ENCODE results near the gene WIPF3. TPM values are rescaled to one million over a fixed set of nuclear protein-coding genes. Genes with fewer than 3 reads are reported as not detected.

The WIPF3 gene
- total RNA-seq, 2 experiments from 2014 or later, result not detected

DNA sequence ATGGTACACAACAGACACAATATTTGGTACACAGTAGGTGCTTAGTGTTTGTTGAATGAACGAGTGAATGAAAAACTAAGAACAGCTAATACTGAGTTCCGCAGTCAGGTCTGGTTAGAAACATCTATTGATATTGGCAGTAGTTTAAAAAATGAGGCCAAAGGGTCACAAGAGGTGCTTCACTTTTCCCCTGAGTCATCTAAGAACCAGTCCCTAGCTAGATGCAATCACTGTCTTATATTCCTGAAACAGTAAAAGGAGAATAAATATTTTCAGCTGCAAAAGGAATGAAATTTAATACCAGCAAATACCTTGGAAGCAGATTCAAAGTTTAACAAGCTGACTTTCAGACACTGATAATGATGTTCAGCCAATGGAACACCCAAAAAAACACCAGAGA lies 128.8 kb downstream of the WIPF3 start:
- no peaks in the 10 kb centered on the region for H3K9me3 Mint-ChIP-seq
- H3K4me3 ChIP-seq (ENCODE audit: low read length), result no peak overlapping the region
- no peak overlapping the region for H3K27ac Mint-ChIP-seq
- no peaks in the 10 kb centered on the region for H3K36me3 ChIP-seq (ENCODE audit: insufficient read depth, low read length)
- TF ChIP-seq, protein P1, sequence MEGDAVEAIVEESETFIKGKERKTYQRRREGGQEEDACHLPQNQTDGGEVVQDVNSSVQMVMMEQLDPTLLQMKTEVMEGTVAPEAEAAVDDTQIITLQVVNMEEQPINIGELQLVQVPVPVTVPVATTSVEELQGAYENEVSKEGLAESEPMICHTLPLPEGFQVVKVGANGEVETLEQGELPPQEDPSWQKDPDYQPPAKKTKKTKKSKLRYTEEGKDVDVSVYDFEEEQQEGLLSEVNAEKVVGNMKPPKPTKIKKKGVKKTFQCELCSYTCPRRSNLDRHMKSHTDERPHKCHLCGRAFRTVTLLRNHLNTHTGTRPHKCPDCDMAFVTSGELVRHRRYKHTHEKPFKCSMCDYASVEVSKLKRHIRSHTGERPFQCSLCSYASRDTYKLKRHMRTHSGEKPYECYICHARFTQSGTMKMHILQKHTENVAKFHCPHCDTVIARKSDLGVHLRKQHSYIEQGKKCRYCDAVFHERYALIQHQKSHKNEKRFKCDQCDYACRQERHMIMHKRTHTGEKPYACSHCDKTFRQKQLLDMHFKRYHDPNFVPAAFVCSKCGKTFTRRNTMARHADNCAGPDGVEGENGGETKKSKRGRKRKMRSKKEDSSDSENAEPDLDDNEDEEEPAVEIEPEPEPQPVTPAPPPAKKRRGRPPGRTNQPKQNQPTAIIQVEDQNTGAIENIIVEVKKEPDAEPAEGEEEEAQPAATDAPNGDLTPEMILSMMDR (IDR thresholded peaks at IDR 0.05), result no peak
- H3K27me3 ChIP-seq (ENCODE audit: control insufficient read depth in 1 of 2, insufficient read depth in 2 of 2, low read length in 2 of 2), result no peaks in the 10 kb centered on the region
- no peak overlapping the region for H3K27ac ChIP-seq (ENCODE audit: low read depth in 1 of 2, low read length in 2 of 2)
- no peak overlapping the region for H3K4me3 Mint-ChIP-seq
- no peaks in the 10 kb centered on the region for H3K4me1 Mint-ChIP-seq (ENCODE audit: low read depth)
- no peaks in the 10 kb centered on the region for H3K4me1 ChIP-seq (ENCODE audit: insufficient read depth, low read length)
- POLR2A ChIA-PET, result no interaction called here
- intact Hi-C loops (cut with DNase I, micrococcal nuclease), result no loop called here
- ATAC-seq (ENCODE audit: poor library complexity) (no peak), DNase-seq (no peak)
- CTCF ChIA-PET, result no interaction called here
- no peaks in the 10 kb centered on the region for H3K27me3 Mint-ChIP-seq
- peaks cover 0 to 9% of the 10 kb centered on the region in 2 experiments for H3K9me3 ChIP-seq (ENCODE audit: control insufficient read depth in 1 of 2, insufficient read depth in 1 of 2, low read length in 2 of 2)
- no peaks in the 10 kb centered on the region for H3K36me3 Mint-ChIP-seq (ENCODE audit: low read depth)

DNA sequence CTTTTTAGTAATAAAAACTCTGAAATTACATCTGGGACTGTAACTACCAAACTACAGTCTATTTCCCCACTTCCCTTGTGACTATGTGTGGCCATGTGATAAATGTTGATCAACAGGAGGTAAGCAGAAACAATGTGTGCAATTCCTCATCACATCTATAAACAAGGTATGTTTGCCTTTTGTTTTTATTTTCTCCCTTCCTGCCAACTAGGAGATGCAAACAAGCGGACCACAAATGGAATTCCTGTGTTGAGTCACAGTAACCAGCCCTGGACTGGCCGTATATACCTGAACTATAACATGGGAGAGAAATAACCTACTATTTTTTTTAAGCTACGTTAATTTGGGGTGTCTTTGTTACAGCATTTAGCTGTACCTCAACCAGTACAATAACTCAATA lies 130.8 kb downstream of the WIPF3 start:
- Histone ChIP-seq H3K27ac (ENCODE audit: low read depth in 1 of 2, low read length in 2 of 2) (no peak overlapping the region), H3K4me3 (ENCODE audit: low read length) (no peak overlapping the region), H3K36me3 (ENCODE audit: insufficient read depth, low read length) (no peaks in the 10 kb centered on the region), H3K27me3 (ENCODE audit: control insufficient read depth in 1 of 2, insufficient read depth in 2 of 2, low read length in 2 of 2) (no peaks in the 10 kb centered on the region), H3K9me3 (ENCODE audit: control insufficient read depth in 1 of 2, insufficient read depth in 1 of 2, low read length in 2 of 2) (peaks cover 0 to 9% of the 10 kb centered on the region in 2 experiments), H3K4me1 (ENCODE audit: insufficient read depth, low read length) (no peaks in the 10 kb centered on the region)
- no peaks in the 10 kb centered on the region for H3K36me3 Mint-ChIP-seq (ENCODE audit: low read depth)
- H3K27me3 Mint-ChIP-seq, result no peaks in the 10 kb centered on the region
- H3K9me3 Mint-ChIP-seq, result no peaks in the 10 kb centered on the region
- TF ChIP-seq, protein P1 (IDR thresholded peaks at IDR 0.05), result no peak
- intact Hi-C loops (cut with DNase I, micrococcal nuclease), result no loop called here
- ChIA-PET POLR2A (no interaction called here), CTCF (no interaction called here)
- no peaks in the 10 kb centered on the region for H3K4me1 Mint-ChIP-seq (ENCODE audit: low read depth)
- H3K4me3 Mint-ChIP-seq, result no peak overlapping the region
- ATAC-seq (ENCODE audit: poor library complexity), result no peak
- DNase-seq, result no peak
- no peak overlapping the region for H3K27ac Mint-ChIP-seq

DNA sequence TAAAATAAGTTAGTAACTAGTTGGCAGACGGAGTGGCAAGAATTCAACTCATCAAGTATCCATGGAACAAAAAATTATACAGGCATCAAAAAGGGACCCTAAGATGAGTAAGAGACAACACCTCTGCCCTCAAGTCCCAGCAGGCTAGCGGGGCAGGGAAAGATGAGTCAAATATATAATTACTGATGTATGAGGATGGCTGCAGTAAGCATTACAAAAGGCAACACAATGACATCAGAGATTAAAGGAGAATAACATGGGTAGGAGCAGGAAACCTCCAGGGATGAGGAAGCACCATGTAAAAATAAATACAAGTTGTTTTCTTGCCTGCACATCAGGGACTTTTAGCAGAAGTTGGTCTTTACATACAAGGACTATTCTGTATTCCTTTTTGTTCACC lies 133.9 kb downstream of the WIPF3 start:
- H3K4me3 ChIP-seq (ENCODE audit: low read length), result no peak overlapping the region
- H3K27me3 Mint-ChIP-seq, result no peaks in the 10 kb centered on the region
- intact Hi-C loops (cut with DNase I, micrococcal nuclease), result no loop called here
- DNase-seq (no peak), ATAC-seq (ENCODE audit: poor library complexity) (no peak)
- ChIA-PET POLR2A (no interaction called here), CTCF (no interaction called here)
- peaks cover 0 to 9% of the 10 kb centered on the region in 2 experiments for H3K9me3 ChIP-seq (ENCODE audit: control insufficient read depth in 1 of 2, insufficient read depth in 1 of 2, low read length in 2 of 2)
- H3K4me3 Mint-ChIP-seq, result no peak overlapping the region
- H3K27me3 ChIP-seq (ENCODE audit: control insufficient read depth in 1 of 2, insufficient read depth in 2 of 2, low read length in 2 of 2), result no peaks in the 10 kb centered on the region
- no peaks in the 10 kb centered on the region for H3K4me1 ChIP-seq (ENCODE audit: insufficient read depth, low read length)
- H3K36me3 ChIP-seq (ENCODE audit: insufficient read depth, low read length), result no peaks in the 10 kb centered on the region
- H3K36me3 Mint-ChIP-seq (ENCODE audit: low read depth), result no peaks in the 10 kb centered on the region
- H3K27ac ChIP-seq (ENCODE audit: low read depth in 1 of 2, low read length in 2 of 2), result no peak overlapping the region
- no peaks in the 10 kb centered on the region for H3K9me3 Mint-ChIP-seq
- TF ChIP-seq, protein P1 (IDR thresholded peaks at IDR 0.05), result no peak
- no peak overlapping the region for H3K27ac Mint-ChIP-seq
- H3K4me1 Mint-ChIP-seq (ENCODE audit: low read depth), result no peaks in the 10 kb centered on the region

Data from CD4-positive, alpha-beta T cell (primary cell).